T-helper 2 cell treated with Interferon-gamma antibody and Interleukin-4, amounts not matched to agents 5 μg/mL and 100 μg/mL, for 36 hours (primary cell): ENCODE results near the gene SLC41A3.

ENCODE experiments used
- DNase-seq: peaks from one replicate; pipeline ENCODE4 v3.0.0; 2021; ENCODE audit warnings: low spot score
- H3K27ac Mint-ChIP-seq: one replicate; pipeline ENCODE4 v1.8.0; 2021; ENCODE audit warnings: mild to moderate bottlenecking, mixed read lengths
- H3K27me3 Mint-ChIP-seq: one replicate; pipeline ENCODE4 v1.8.0; 2021; ENCODE audit warnings: low read depth, mixed read lengths
- H3K36me3 Mint-ChIP-seq: one replicate; pipeline ENCODE4 v1.8.0; 2021; ENCODE audit warnings: low read depth, mixed read lengths
- H3K4me1 Mint-ChIP-seq: one replicate; pipeline ENCODE4 v1.8.0; 2021; ENCODE audit warnings: low read depth, mixed read lengths
- H3K4me3 Mint-ChIP-seq: one replicate; pipeline ENCODE4 v1.8.0; 2022; ENCODE audit warnings: mild to moderate bottlenecking, moderate library complexity, mixed read lengths
- H3K9me3 Mint-ChIP-seq: one replicate; pipeline ENCODE4 v1.8.0; 2021; ENCODE audit warnings: mixed read lengths

Gene SLC41A3

GRCh38 chr3:126126286-126126685, 42.4 kb upstream of the SLC41A3 start:
- Mint-ChIP-seq H3K36me3 (no peaks in the 10 kb centered on the region), H3K4me1 (no peaks in the 10 kb centered on the region), H3K27ac (no peak overlapping the region), H3K9me3 (no peaks in the 10 kb centered on the region), H3K27me3 (peaks cover 4% of the 10 kb centered on the region), H3K4me3 (no peak overlapping the region)
- no peak for DNase-seq

GRCh38 chr3:126125781-126126251, 41.9 kb upstream of the SLC41A3 start:
- DNase-seq, result no peak
- Mint-ChIP-seq H3K36me3 (no peaks in the 10 kb centered on the region), H3K27ac (no peak overlapping the region), H3K4me1 (no peaks in the 10 kb centered on the region), H3K9me3 (no peaks in the 10 kb centered on the region), H3K4me3 (no peak overlapping the region), H3K27me3 (peaks cover 4% of the 10 kb centered on the region)

DNA sequence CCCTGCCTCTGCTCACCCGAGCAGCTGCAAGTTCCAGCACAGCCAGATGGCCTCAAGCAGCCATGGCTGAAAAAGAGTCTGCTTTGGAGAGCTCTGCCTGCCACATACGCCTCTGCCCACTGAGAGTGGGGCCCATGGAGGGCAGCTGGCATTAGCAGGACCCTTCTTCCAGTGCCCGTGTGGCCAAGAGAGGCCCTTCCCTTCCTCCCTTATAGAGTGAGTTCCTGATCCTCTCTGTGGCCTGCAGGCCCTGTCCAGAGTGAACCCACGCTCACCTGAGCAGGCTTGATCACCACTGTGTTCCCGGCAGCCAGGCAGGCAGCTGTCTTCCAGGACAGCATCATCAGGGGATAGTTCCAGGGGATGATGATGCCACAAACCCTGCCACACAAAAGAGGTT, 41.4 kb upstream of the SLC41A3 start:
- Mint-ChIP-seq H3K27me3 (peaks cover 4% of the 10 kb centered on the region), H3K36me3 (no peaks in the 10 kb centered on the region), H3K4me1 (no peaks in the 10 kb centered on the region), H3K9me3 (no peaks in the 10 kb centered on the region), H3K4me3 (no peak overlapping the region), H3K27ac (no peak overlapping the region)
- DNase-seq, result no peak

DNA sequence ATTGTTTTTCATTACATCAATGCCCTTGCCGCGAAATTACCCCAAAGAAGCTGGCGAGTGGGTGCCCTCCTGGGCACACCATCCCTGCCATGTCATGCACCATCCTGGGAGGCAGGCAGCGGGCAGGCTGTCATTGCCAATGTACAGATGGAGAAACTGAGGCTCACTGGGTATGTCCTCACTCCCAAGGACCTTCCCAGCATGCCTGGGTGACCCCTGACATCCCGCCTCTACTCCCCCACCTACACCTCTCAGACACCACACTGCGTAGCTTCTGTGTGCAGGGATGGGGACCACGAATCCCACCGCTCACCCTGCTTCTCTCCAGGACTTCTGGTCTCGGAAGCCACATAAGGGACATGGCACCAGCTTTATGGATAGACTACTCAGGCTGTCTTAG, 41.0 kb upstream of the SLC41A3 start:
- H3K4me1 Mint-ChIP-seq, result no peaks in the 10 kb centered on the region

DNA sequence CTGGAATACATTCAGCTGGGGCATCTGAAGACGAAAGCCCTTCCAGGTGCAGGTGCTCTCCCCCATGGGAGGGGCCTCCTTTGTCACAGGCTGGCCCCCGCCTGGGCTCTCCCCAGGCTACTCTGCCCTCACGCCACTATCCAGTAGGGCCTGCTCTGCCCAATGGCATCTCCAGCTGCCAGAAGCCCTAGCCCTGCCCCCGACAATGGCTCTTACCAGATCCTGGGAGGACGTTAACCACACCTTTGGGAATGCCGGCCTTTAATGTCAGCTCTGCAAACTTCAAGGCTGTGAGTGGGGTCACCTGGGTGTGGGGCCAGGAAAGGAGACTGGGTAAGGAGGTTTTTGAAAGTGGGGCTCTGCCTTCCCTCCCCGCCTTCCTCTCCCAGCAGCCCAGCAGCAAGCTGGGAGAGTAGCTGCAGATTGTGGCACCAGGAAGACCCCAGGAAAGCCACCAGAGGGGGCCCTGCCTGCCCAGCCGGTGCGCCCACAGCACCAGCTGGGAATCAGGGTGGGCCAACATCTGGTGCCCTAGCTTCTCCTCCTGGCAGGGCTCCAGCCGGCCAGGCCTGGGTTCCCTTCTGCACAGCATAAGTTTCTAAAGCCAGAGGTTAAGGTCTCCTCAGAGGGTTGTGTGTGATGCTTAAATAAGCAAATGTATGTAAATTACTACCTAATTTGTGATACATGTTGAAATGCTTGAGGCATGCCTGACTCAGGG, 40.4 kb upstream of the SLC41A3 start:
- no peaks in the 10 kb centered on the region for H3K36me3 Mint-ChIP-seq
- H3K27ac Mint-ChIP-seq, result no peak overlapping the region
- peaks cover 4% of the 10 kb centered on the region for H3K27me3 Mint-ChIP-seq
- H3K9me3 Mint-ChIP-seq, result no peaks in the 10 kb centered on the region
- H3K4me1 Mint-ChIP-seq, result no peaks in the 10 kb centered on the region
- no peak overlapping the region for H3K4me3 Mint-ChIP-seq
- DNase-seq, result no peak

More for the DNA sequence above, 41.0 kb upstream of the SLC41A3 start:
- H3K36me3 Mint-ChIP-seq, result no peaks in the 10 kb centered on the region
- H3K9me3 Mint-ChIP-seq, result no peaks in the 10 kb centered on the region
- no peak overlapping the region for H3K4me3 Mint-ChIP-seq
- H3K27me3 Mint-ChIP-seq, result peaks cover 4% of the 10 kb centered on the region
- DNase-seq, result no peak
- H3K27ac Mint-ChIP-seq, result no peak overlapping the region

- no peaks in the 10 kb centered on the region for H3K36me3 Mint-ChIP-seq
- no peak overlapping the region for H3K4me3 Mint-ChIP-seq
- no peaks in the 10 kb centered on the region for H3K4me1 Mint-ChIP-seq
- no peak for DNase-seq
- no peaks in the 10 kb centered on the region for H3K9me3 Mint-ChIP-seq
- H3K27ac Mint-ChIP-seq, result no peak overlapping the region
- H3K27me3 Mint-ChIP-seq, result peaks cover 4% of the 10 kb centered on the region
Observed at GRCh38 chr3:126121632-126122031, 37.7 kb upstream of the SLC41A3 start.

- peaks cover 4% of the 10 kb centered on the region for H3K27me3 Mint-ChIP-seq
- no peaks in the 10 kb centered on the region for H3K9me3 Mint-ChIP-seq
- no peak overlapping the region for H3K4me3 Mint-ChIP-seq
- no peaks in the 10 kb centered on the region for H3K36me3 Mint-ChIP-seq
- no peak overlapping the region for H3K27ac Mint-ChIP-seq
- H3K4me1 Mint-ChIP-seq, result no peaks in the 10 kb centered on the region
- DNase-seq, result no peak
Observed at GRCh38 chr3:126121074-126121473, 37.1 kb upstream of the SLC41A3 start.

- Mint-ChIP-seq H3K9me3 (no peaks in the 10 kb centered on the region), H3K4me3 (no peak overlapping the region), H3K27ac (no peak overlapping the region), H3K4me1 (no peaks in the 10 kb centered on the region), H3K36me3 (no peaks in the 10 kb centered on the region), H3K27me3 (peaks cover 4% of the 10 kb centered on the region)
- no peak for DNase-seq
Observed at GRCh38 chr3:126119976-126120375, 36.1 kb upstream of the SLC41A3 start.

GRCh38 chr3:126119008-126119675, 35.2 kb upstream of the SLC41A3 start:
- Mint-ChIP-seq H3K4me3 (no peak overlapping the region), H3K27ac (no peak overlapping the region), H3K4me1 (no peaks in the 10 kb centered on the region)

DNA sequence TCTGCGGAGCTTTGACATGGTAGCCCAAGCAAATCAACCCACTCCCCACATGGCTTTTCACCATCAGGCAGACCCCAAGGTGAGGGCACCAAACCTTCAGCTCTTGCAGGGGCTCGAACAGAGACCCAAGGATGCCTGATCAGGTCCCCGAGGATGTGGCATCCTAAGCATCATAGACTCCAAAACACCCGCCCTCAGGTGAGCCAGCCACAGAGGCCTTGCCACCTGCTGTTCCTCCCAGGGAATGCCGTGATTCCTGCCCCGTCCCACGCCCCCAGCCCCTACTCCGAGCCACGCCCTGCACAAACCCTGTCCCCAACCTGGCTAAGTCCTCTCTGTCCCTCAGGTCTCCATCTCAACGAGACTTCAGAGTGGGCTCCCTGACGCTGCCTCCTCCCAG, 34.7 kb upstream of the SLC41A3 start:
- Mint-ChIP-seq H3K4me1 (no peaks in the 10 kb centered on the region), H3K36me3 (no peaks in the 10 kb centered on the region), H3K27ac (no peak overlapping the region), H3K27me3 (peaks cover 4% of the 10 kb centered on the region), H3K4me3 (no peak overlapping the region), H3K9me3 (no peaks in the 10 kb centered on the region)
- DNase-seq, result no peak

More at GRCh38 chr3:126119008-126119675, 35.2 kb upstream of the SLC41A3 start:
- DNase-seq, result no peak
- Mint-ChIP-seq H3K36me3 (no peaks in the 10 kb centered on the region), H3K27me3 (peaks cover 4% of the 10 kb centered on the region), H3K9me3 (no peaks in the 10 kb centered on the region)

DNA sequence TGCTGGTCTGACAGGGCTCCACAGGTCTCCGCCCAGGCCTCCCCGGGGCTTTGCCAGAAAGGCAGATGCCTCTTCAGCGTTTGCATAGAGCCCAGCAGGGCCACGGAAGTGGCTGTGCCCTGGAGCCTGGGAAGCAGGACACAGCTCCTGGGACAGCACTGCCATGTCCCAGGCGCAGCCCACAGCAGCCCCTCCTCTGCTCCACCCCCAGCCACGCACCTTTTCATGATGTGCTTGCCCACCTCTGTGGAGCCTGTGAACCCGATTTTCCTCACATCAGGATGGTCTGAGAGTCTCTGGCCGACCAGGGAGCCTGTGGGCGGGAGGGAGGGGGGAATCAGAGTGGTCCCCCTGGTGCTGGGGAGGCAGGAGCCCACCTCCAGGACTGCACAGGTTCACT, 33.9 kb upstream of the SLC41A3 start:
- peaks cover 4% of the 10 kb centered on the region for H3K27me3 Mint-ChIP-seq
- no peaks in the 10 kb centered on the region for H3K36me3 Mint-ChIP-seq
- no peak overlapping the region for H3K27ac Mint-ChIP-seq
- DNase-seq, result no peak
- no peaks in the 10 kb centered on the region for H3K4me1 Mint-ChIP-seq
- no peak overlapping the region for H3K4me3 Mint-ChIP-seq
- no peaks in the 10 kb centered on the region for H3K9me3 Mint-ChIP-seq

DNA sequence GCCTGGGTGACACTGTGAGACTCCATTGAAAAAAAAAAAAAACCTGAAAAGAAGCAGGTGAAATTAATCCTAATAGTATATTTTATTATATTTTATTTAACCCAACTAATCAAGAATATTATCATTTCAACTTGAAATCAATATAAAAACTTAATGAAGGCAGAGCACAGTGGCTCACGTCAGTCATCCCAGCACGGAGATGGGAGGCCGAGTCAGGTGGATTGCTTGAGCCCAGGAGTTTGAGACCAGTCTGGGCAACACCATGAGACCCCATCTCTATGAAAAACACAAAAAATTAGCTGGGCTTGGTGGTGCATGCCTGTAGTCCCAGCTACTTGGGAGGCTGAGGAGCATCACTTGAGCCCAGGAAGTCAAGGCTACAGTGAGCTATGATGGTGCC, 33.3 kb upstream of the SLC41A3 start:
- H3K4me1 Mint-ChIP-seq, result no peaks in the 10 kb centered on the region
- H3K4me3 Mint-ChIP-seq, result no peak overlapping the region
- no peaks in the 10 kb centered on the region for H3K9me3 Mint-ChIP-seq
- H3K36me3 Mint-ChIP-seq, result no peaks in the 10 kb centered on the region
- peaks cover 2% of the 10 kb centered on the region for H3K27me3 Mint-ChIP-seq
- DNase-seq, result no peak
- H3K27ac Mint-ChIP-seq, result no peak overlapping the region

GRCh38 chr3:126116526-126116925, 32.6 kb upstream of the SLC41A3 start:
- Mint-ChIP-seq H3K27me3 (no peaks in the 10 kb centered on the region), H3K36me3 (no peaks in the 10 kb centered on the region)

DNA sequence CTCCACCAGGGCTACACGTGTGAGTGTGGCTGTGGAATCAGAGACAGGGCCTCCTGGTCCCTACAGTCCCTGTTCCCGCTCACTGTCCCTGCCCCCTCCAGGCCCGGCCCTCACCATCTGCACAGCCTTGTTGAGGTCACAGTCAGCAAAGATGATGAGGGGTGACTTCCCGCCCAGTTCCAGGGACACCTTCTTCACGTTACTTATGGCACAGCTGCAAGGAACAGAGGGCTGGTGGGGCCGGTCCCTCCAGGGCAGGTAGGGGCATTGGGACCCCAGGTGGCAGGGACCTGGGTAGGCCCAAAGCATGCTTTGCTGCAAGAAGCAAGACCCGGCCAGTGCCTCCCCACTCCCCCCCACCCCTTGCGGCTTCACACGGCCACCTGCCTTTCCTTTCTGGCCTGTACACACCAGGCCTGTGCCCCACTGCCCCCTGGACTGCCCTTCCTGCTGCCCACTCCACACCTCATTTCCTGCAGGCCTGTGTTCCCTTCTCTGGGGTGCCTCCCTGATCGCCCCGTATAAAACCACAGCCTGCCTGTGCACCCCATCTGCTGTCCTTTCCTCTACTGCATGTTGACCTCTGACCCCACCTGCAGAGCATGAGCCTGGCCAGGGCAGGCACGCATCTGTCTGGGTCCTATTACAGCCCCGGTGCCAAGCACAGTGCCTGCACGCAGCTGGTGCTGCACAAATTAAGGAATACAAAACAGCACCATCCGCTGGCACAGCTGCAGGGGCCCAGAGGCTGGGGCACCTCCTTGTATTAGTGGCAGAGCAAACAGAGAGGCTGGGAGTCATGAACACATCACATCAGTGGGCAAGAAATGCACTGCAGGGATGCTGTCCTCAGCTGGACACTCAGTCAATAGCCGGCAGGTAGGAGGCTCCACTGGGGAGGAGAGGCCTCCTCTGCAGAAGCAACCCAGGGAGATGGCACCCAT, 30.8 kb upstream of the SLC41A3 start:
- H3K4me1 Mint-ChIP-seq, result no peaks in the 10 kb centered on the region
- H3K4me3 Mint-ChIP-seq, result no peak overlapping the region
- no peaks in the 10 kb centered on the region for H3K27me3 Mint-ChIP-seq
- H3K9me3 Mint-ChIP-seq, result no peaks in the 10 kb centered on the region
- no peak overlapping the region for H3K27ac Mint-ChIP-seq
- DNase-seq, result no peak
- H3K36me3 Mint-ChIP-seq, result no peaks in the 10 kb centered on the region

More at GRCh38 chr3:126116526-126116925, 32.6 kb upstream of the SLC41A3 start:
- H3K9me3 Mint-ChIP-seq, result no peaks in the 10 kb centered on the region
- no peak for DNase-seq
- no peaks in the 10 kb centered on the region for H3K4me1 Mint-ChIP-seq
- no peak overlapping the region for H3K4me3 Mint-ChIP-seq
- H3K27ac Mint-ChIP-seq, result no peak overlapping the region
